HepG2 (cell line): ENCODE measurements around the gene SEMA6B.

ENCODE experiments used
- AFF4 ChIP-seq: sonication (generic); formaldehyde crosslinking; IDR thresholded peaks from 2 replicates; pipeline ENCODE4 v1.4.0; 2020; ENCODE audit warnings: missing genetic modification reagents
- BRD4 ChIP-seq: sonication (generic); formaldehyde crosslinking; IDR thresholded peaks from 2 replicates; pipeline ENCODE4 v1.4.0; 2020; ENCODE audit warnings: missing genetic modification reagents
- BRF2 ChIP-seq: sonication (generic); formaldehyde crosslinking; IDR thresholded peaks from 2 replicates; pipeline ENCODE4 v1.8.1; 2022; ENCODE audit warnings: mild to moderate bottlenecking, missing genetic modification reagents
- FOXJ3 ChIP-seq: sonication (generic); formaldehyde crosslinking; IDR thresholded peaks from 2 replicates; pipeline ENCODE4 v1.4.0; 2020; ENCODE audit warnings: missing genetic modification reagents, mild to moderate bottlenecking, borderline replicate concordance
- MAFG ChIP-seq: sonication (generic); formaldehyde crosslinking; IDR thresholded peaks from 2 replicates; pipeline ENCODE4 v1.5.1; 2020; ENCODE audit warnings: mild to moderate bottlenecking, missing genetic modification reagents
- NFE2L1 ChIP-seq: sonication (generic); formaldehyde crosslinking; IDR thresholded peaks from 2 replicates; pipeline ENCODE4 v1.4.0; 2020; ENCODE audit warnings: missing genetic modification reagents, mild to moderate bottlenecking, borderline replicate concordance
- NFYB ChIP-seq: sonication (generic); formaldehyde crosslinking; IDR thresholded peaks from 2 replicates; pipeline ENCODE4 v1.4.0; 2020; ENCODE audit warnings: missing genetic modification reagents
- PRPF4 ChIP-seq: fragments of 200-400 bp; formaldehyde crosslinking; IDR thresholded peaks from 2 replicates; pipeline ENCODE4 v1.6.1; 2016; ENCODE audit warnings: low read length, low read depth; ENCODE audit not compliant: poor library complexity, severe bottlenecking
- ZNF367 ChIP-seq: sonication (generic); formaldehyde crosslinking; IDR thresholded peaks from 2 replicates; pipeline ENCODE4 v1.4.0; 2020; ENCODE audit warnings: missing genetic modification reagents, borderline replicate concordance
- TF ChIP-seq, protein P1 (sequence below): sonication (generic); formaldehyde crosslinking; IDR thresholded peaks from 2 replicates; pipeline ENCODE4 v1.4.0; 2020; ENCODE audit warnings: missing genetic modification reagents
- TF ChIP-seq, protein P2 (sequence below): sonication (generic); formaldehyde crosslinking; IDR thresholded peaks from 2 replicates; pipeline ENCODE4 v1.4.0; 2020; ENCODE audit warnings: missing genetic modification reagents

DNA sequence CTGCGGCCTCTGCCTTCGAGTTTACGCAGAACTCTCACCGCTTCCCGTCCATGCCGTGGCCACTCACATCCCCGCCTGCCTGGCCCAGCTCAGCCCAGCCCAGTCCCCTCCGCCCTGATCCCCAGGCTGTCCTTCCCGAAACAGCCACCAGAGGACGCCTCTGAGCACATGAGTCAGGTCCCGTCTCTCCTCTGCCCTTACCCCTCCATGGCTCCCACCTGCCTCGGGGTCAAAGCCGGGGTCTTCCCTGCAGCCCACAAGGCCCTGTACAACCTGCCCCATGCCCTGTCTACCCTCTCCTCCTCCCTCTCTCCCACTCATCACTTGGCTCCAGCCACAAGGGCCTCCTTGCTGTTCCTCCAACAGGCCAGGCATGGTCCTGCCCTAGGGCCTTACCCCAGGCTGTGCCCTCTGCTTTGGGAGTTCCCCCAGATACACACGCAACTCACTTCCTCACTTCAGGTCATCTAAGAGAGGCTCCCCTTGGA, 8.1 kb upstream of the SEMA6B start:
- no peak for TF ChIP-seq BRF2 (CRISPR knock-in tag)
- TF ChIP-seq, protein P1, sequence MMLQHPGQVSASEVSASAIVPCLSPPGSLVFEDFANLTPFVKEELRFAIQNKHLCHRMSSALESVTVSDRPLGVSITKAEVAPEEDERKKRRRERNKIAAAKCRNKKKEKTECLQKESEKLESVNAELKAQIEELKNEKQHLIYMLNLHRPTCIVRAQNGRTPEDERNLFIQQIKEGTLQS, result no peak
- TF ChIP-seq AFF4 (CRISPR knock-in tag), result no peak
- no peak for TF ChIP-seq ZNF367
- TF ChIP-seq, protein P2, sequence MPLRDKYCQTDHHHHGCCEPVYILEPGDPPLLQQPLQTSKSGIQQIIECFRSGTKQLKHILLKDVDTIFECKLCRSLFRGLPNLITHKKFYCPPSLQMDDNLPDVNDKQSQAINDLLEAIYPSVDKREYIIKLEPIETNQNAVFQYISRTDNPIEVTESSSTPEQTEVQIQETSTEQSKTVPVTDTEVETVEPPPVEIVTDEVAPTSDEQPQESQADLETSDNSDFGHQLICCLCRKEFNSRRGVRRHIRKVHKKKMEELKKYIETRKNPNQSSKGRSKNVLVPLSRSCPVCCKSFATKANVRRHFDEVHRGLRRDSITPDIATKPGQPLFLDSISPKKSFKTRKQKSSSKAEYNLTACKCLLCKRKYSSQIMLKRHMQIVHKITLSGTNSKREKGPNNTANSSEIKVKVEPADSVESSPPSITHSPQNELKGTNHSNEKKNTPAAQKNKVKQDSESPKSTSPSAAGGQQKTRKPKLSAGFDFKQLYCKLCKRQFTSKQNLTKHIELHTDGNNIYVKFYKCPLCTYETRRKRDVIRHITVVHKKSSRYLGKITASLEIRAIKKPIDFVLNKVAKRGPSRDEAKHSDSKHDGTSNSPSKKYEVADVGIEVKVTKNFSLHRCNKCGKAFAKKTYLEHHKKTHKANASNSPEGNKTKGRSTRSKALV (CRISPR knock-in tag), result no peak
- no peak for TF ChIP-seq MAFG (CRISPR knock-in tag)
- no peak for TF ChIP-seq NFYB
- no peak for TF ChIP-seq PRPF4
- no peak for TF ChIP-seq FOXJ3 (CRISPR knock-in tag)
- no peak for TF ChIP-seq BRD4 (CRISPR knock-in tag)
- TF ChIP-seq NFE2L1 (CRISPR knock-in tag), result no peak
